T-cell (primary cell): ENCODE measurements around the gene CUTA. TPM values are rescaled to one million over a fixed set of nuclear protein-coding genes. Genes with fewer than 3 reads are reported as not detected.

ENCODE experiments used
- total RNA-seq, 35 experiments: library from RNA in 6 of 35; stranded (reverse) in 6 of 35; fragments of 120-200 nt in 1 of 35; gene quantifications; one replicate each; pipeline versions ENCODE4 v1.2.1 to v1.2.4 and lab custom pipeline; 2013 to 2026

CUTA gene
- total RNA-seq, 5 donors from 2014 or later (not counting 1 experiment from before 2014, with no cell fraction given) = 169 to 184 (median 176) TPM

Other genes starting within 250 kb of the CUTA start
- gene COL11A2, start 225.6 kb downstream of the CUTA start, total RNA-seq = 1 to 10 TPM; 1.3 to 9.7 (median 2.7) TPM
- gene RXRB, start 217.4 kb downstream of the CUTA start, total RNA-seq = 100 to 1,000 TPM in 2 of 5 donors, 10 to 100 TPM in 3; 65.5 to 104 (median 96.4) TPM
- 10 to 100 TPM; 19.1 to 44.0 (median 41.3) TPM for gene SLC39A7, start 217.2 kb downstream of the CUTA start, total RNA-seq
- 10 to 100 TPM; 13.9 to 27.7 (median 24.4) TPM for gene HSD17B8, start 213.5 kb downstream of the CUTA start, total RNA-seq
- 10 to 100 TPM; 37.7 to 43.8 (median 42.6) TPM for gene RING1, start 209.6 kb downstream of the CUTA start, total RNA-seq
- gene VPS52, start 146.2 kb downstream of the CUTA start, total RNA-seq = 100 to 1,000 TPM in 1 of 5 donors, 10 to 100 TPM in 4; 81.4 to 100 (median 87.6) TPM
- gene RPS18, start 146.0 kb downstream of the CUTA start, total RNA-seq = 1,000 to 10,000 TPM; 3,249 to 4,871 (median 4,590) TPM
- gene B3GALT4, start 141.0 kb downstream of the CUTA start, total RNA-seq = 10 to 100 TPM; 12.2 to 47.2 (median 40.4) TPM
- 10 to 100 TPM; 38.3 to 74.4 (median 60.4) TPM for gene WDR46, start 128.9 kb downstream of the CUTA start, total RNA-seq
- gene PFDN6, start 128.5 kb downstream of the CUTA start, total RNA-seq = 10 to 100 TPM; 16.1 to 51.4 (median 40.5) TPM
- gene RGL2, start 119.2 kb downstream of the CUTA start, total RNA-seq = 10 to 100 TPM; 55.9 to 72.0 (median 66.0) TPM
- gene TAPBP, start 104.0 kb downstream of the CUTA start, total RNA-seq = 100 to 1,000 TPM; 224 to 271 (median 254) TPM
- 10 to 100 TPM; 17.6 to 32.0 (median 26.3) TPM for gene ZBTB22, start 100.4 kb downstream of the CUTA start, total RNA-seq
- 10 to 100 TPM; 36.3 to 91.4 (median 87.7) TPM for gene DAXX, start 95.1 kb downstream of the CUTA start, total RNA-seq
- gene KIFC1, start 26.3 kb downstream of the CUTA start, total RNA-seq = 1 to 10 TPM; 1.1 to 2.9 (median 1.8) TPM
- gene PHF1, start 7.1 kb downstream of the CUTA start, total RNA-seq = 100 to 1,000 TPM; 169 to 372 (median 175) TPM
- gene SYNGAP1, start 2.0 kb upstream of the CUTA start, total RNA-seq = 100 to 1,000 TPM in 1 of 5 donors, 10 to 100 TPM in 4; 51.2 to 111 (median 64.5) TPM
- 10 to 100 TPM in 3 of 5 donors, 1 to 10 TPM in 2; 3.9 to 12.6 (median 11.1) TPM for gene ZBTB9, start 36.5 kb upstream of the CUTA start, total RNA-seq
- 10 to 100 TPM; 22.9 to 31.6 (median 27.9) TPM for gene BAK1, start 162.2 kb upstream of the CUTA start, total RNA-seq
- 10 to 100 TPM; 49.2 to 63.6 (median 62.4) TPM for gene ITPR3, start 203.2 kb upstream of the CUTA start, total RNA-seq